BLaER1 treated with 17β-estradiol and CSF1 and Interleukin-3, amounts not matched to agents 10 nM and 100 nM (cell line): ENCODE measurements around the gene PDPN.

Source experiments
- H3K27ac ChIP-seq, 11 experiments: shearing (Covaris generic); formaldehyde crosslinking; 2 replicates each; pipeline ENCODE4 v1.8.1; 2022
- H3K27me3 ChIP-seq, 11 experiments: shearing (Covaris generic); formaldehyde crosslinking; 2 replicates each; pipeline ENCODE4 v1.8.1; 2022
- H3K36me3 ChIP-seq, 11 experiments: shearing (Covaris generic); formaldehyde crosslinking; 2 replicates each; pipeline ENCODE4 v1.8.1; 2022
- H3K4me1 ChIP-seq, 10 experiments: shearing (Covaris generic); formaldehyde crosslinking; 2 replicates each; pipeline ENCODE4 v1.8.1; 2022
- H3K4me2 ChIP-seq, 11 experiments: shearing (Covaris generic); formaldehyde crosslinking; 2 replicates each; pipeline ENCODE4 v1.8.1; 2022
- H3K4me3 ChIP-seq, 10 experiments: shearing (Covaris generic); formaldehyde crosslinking; 2 replicates each; pipeline ENCODE4 v1.8.1; 2022
- H3K9ac ChIP-seq, 11 experiments: shearing (Covaris generic); formaldehyde crosslinking; 2 replicates each; pipeline ENCODE4 v1.8.1; 2022
- H3K9me3 ChIP-seq, 11 experiments: shearing (Covaris generic); formaldehyde crosslinking; replicated peaks in 1 of 11; 2 replicates each; pipeline ENCODE4 v1.8.1; 2022
- H4K20me1 ChIP-seq, 11 experiments: shearing (Covaris generic); formaldehyde crosslinking; 2 replicates each; pipeline ENCODE4 v1.8.1; 2022
- Cebpa-rat ChIP-seq, 11 experiments: shearing (Covaris generic); IDR thresholded peaks; 2 replicates each; pipeline ENCODE4 v1.8.1; 2022

The PDPN gene, protein sequence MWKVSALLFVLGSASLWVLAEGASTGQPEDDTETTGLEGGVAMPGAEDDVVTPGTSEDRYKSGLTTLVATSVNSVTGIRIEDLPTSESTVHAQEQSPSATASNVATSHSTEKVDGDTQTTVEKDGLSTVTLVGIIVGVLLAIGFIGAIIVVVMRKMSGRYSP

DNA sequence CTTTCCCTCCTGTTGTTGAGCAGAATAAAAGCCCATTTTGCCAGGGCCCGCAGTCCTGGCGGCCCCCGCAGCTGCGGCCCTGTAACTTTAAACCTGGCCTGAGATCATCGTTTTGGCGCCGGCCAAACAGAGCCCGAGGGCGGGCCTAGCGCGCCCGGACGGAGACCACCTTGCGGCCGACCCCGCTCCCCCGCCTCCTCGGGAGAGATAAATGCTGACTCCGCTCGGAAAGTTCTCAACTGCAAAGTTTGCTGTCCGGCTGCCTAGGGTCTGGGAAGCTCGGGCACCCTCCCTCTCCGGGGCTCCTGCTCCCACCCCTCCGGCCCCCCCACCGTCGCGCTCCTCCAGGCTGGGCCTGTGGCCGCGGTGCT lies at the start of gene PDPN:
PDPN (plus strand) TSS at position 238 of the 371 bp plus-strand sequence. CDS start 202 bp downstream, outside the sequence.
- Histone ChIP-seq H3K4me3 (no peak within 1 kb of the TSS), H3K9ac (no peak within 1 kb of the TSS), H3K4me2 (peak within 1 kb of the TSS; percentile 34 to 77 (median 57)), H3K27ac (no peak within 1 kb of the TSS), H3K27me3 (no peaks in the 10 kb centered on the region; a peak in 1 of 22 replicates), H3K36me3 (no peaks in the 10 kb centered on the region), H3K9me3 (peaks cover 0 to 15% (median 11%) of the 10 kb centered on the region in 11 experiments; a peak in 11 of 22 replicates), H4K20me1 (no peaks in the 10 kb centered on the region), H3K4me1 (peaks cover 17 to 24% (median 22%) of the 10 kb centered on the region in 10 experiments)
- TF ChIP-seq Cebpa-rat (IDR thresholded peaks at IDR 0.05), result no peak

- Histone ChIP-seq H3K4me1 (peaks cover 6 to 25% (median 10%) of the 10 kb centered on the region in 10 experiments; a peak in 19 of 20 replicates), H3K36me3 (no peaks in the 10 kb centered on the region), H3K4me2 (no peak overlapping the region), H3K27me3 (no peaks in the 10 kb centered on the region), H4K20me1 (no peaks in the 10 kb centered on the region), H3K27ac (no peak overlapping the region), H3K9me3 (peaks cover 0 to 6% (median 0%) of the 10 kb centered on the region in 11 experiments; a peak in 2 of 22 replicates), H3K9ac (no peak overlapping the region), H3K4me3 (no peak overlapping the region)
- TF ChIP-seq Cebpa-rat (IDR thresholded peaks at IDR 0.05), result no peak
Measured at GRCh38 chr1:13535227-13535626, 48.4 kb upstream of the PDPN start.

- Histone ChIP-seq H3K9ac (no peak overlapping the region), H3K4me1 (peaks cover 0 to 12% (median 0%) of the 10 kb centered on the region in 10 experiments; a peak in 3 of 20 replicates), H3K27ac (no peak overlapping the region), H3K36me3 (no peaks in the 10 kb centered on the region), H4K20me1 (no peaks in the 10 kb centered on the region), H3K27me3 (no peaks in the 10 kb centered on the region), H3K4me3 (no peak overlapping the region), H3K4me2 (no peak overlapping the region), H3K9me3 (peaks cover 0 to 6% (median 0%) of the 10 kb centered on the region in 11 experiments; a peak in 2 of 22 replicates)
- TF ChIP-seq Cebpa-rat (IDR thresholded peaks at IDR 0.05), result no peak
Measured at GRCh38 chr1:13536571-13536970, 47.1 kb upstream of the PDPN start.

DNA sequence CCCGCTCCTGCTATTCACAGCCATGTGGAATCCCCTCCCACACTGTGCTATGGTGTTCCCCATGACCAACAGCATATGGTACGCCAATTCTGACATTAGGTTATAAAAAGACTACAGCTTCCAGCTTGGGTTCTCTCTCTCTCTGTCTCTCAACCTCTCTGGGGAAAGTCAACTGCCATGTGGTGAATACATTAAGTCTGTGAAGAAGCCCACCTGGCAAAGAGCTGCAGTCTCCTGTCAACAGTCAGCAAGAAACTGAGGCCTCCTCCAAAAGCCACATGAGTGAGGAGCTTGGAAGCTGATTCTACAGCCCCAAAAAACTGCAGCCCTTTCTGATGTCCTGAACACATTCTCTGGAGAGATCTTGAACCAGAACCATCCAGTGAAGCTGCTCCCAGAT lies 44.8 kb upstream of the PDPN start:
- Histone ChIP-seq H3K4me1 (peaks cover 0 to 12% (median 0%) of the 10 kb centered on the region in 10 experiments; a peak in 3 of 20 replicates), H3K4me2 (peak overlapping the region in 3 of 11 experiments; percentile 15 to 34 (median 30); a peak in 2 of 22 replicates), H3K27ac (no peak overlapping the region), H3K9ac (no peak overlapping the region), H3K36me3 (no peaks in the 10 kb centered on the region), H3K27me3 (no peaks in the 10 kb centered on the region), H3K4me3 (no peak overlapping the region), H3K9me3 (peaks cover 0 to 6% (median 0%) of the 10 kb centered on the region in 11 experiments; a peak in 2 of 22 replicates), H4K20me1 (no peaks in the 10 kb centered on the region)
- no peak for TF ChIP-seq Cebpa-rat (IDR thresholded peaks at IDR 0.05)

GRCh38 chr1:13539683-13540082 lies 43.9 kb upstream of the PDPN start:
- H3K27ac ChIP-seq, result no peak overlapping the region
- peak overlapping the region in 2 of 11 experiments; percentile 6 to 34; a peak in 1 of 22 replicates for H3K4me2 ChIP-seq
- no peaks in the 10 kb centered on the region for H3K36me3 ChIP-seq
- peaks cover 0 to 12% (median 0%) of the 10 kb centered on the region in 10 experiments; a peak in 3 of 20 replicates for H3K4me1 ChIP-seq
- no peaks in the 10 kb centered on the region for H3K27me3 ChIP-seq
- H4K20me1 ChIP-seq, result no peaks in the 10 kb centered on the region
- peaks cover 0 to 6% (median 0%) of the 10 kb centered on the region in 11 experiments; a peak in 2 of 22 replicates for H3K9me3 ChIP-seq
- no peak overlapping the region for H3K9ac ChIP-seq
- H3K4me3 ChIP-seq, result no peak overlapping the region
- no peak for TF ChIP-seq Cebpa-rat (IDR thresholded peaks at IDR 0.05)

GRCh38 chr1:13540866-13541265 lies 42.8 kb upstream of the PDPN start:
- Histone ChIP-seq H3K4me1 (peaks cover 0 to 16% (median 0%) of the 10 kb centered on the region in 10 experiments; a peak in 5 of 20 replicates), H3K4me2 (no peak overlapping the region), H3K9me3 (peaks cover 0 to 6% (median 0%) of the 10 kb centered on the region in 11 experiments; a peak in 2 of 22 replicates), H3K36me3 (no peaks in the 10 kb centered on the region), H3K4me3 (no peak overlapping the region), H4K20me1 (no peaks in the 10 kb centered on the region), H3K27ac (no peak overlapping the region), H3K9ac (no peak overlapping the region), H3K27me3 (no peaks in the 10 kb centered on the region)
- TF ChIP-seq Cebpa-rat (IDR thresholded peaks at IDR 0.05), result no peak

- Histone ChIP-seq H3K27me3 (no peaks in the 10 kb centered on the region), H3K9me3 (peaks cover 0 to 8% (median 0%) of the 10 kb centered on the region in 11 experiments; a peak in 3 of 22 replicates), H3K4me1 (peaks cover 0 to 19% (median 0%) of the 10 kb centered on the region in 10 experiments; a peak in 5 of 20 replicates), H3K27ac (no peak overlapping the region), H3K4me2 (no peak overlapping the region), H3K4me3 (no peak overlapping the region), H3K9ac (no peak overlapping the region), H3K36me3 (no peaks in the 10 kb centered on the region), H4K20me1 (no peaks in the 10 kb centered on the region)
- TF ChIP-seq Cebpa-rat (IDR thresholded peaks at IDR 0.05), result no peak
Measured at GRCh38 chr1:13541435-13542215, 42.0 kb upstream of the PDPN start.

DNA sequence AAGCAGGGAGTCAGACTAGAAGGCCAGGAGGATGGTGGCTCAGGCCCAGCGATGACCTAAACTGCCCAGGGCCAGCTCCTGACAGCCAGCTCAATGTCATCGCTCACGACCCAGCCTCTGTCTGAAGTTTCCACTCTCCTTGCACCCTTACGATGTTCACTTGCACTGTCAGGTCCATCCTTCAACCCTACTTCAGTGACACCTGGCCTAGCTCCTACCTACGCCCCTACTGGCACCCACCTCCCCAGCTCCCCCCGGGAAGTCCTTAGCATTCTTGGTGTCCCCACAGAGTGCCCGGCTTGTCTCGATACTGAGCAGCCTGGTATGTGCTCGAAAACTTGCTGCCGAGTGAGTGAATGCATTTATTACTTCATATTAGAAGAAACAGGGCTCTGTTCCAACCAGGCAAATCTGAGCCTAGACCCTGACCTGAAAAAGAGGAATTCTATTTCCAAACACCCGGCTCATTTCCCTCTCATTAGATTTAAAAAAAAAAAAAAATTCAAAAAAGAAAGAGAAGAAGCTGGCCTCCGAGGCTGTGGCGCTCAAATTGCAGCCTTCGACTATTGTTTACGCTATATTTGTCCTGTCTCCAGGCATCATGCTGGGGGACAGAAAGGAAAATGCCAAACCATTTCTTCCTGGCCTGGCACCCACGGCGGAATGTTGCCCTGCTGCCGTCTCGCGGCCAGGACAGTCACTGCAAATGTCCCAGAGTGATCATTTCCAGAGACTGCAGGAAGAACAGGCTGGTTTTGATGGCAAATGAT lies 40.0 kb upstream of the PDPN start:
- Histone ChIP-seq H4K20me1 (no peaks in the 10 kb centered on the region), H3K27ac (no peak overlapping the region), H3K27me3 (no peaks in the 10 kb centered on the region), H3K4me3 (no peak overlapping the region), H3K4me1 (peaks cover 0 to 19% (median 0%) of the 10 kb centered on the region in 10 experiments; a peak in 5 of 20 replicates), H3K9ac (no peak overlapping the region), H3K4me2 (no peak overlapping the region), H3K9me3 (peaks cover 0 to 6% (median 0%) of the 10 kb centered on the region in 11 experiments; a peak in 2 of 22 replicates), H3K36me3 (no peaks in the 10 kb centered on the region)
- no peak for TF ChIP-seq Cebpa-rat (IDR thresholded peaks at IDR 0.05)

DNA sequence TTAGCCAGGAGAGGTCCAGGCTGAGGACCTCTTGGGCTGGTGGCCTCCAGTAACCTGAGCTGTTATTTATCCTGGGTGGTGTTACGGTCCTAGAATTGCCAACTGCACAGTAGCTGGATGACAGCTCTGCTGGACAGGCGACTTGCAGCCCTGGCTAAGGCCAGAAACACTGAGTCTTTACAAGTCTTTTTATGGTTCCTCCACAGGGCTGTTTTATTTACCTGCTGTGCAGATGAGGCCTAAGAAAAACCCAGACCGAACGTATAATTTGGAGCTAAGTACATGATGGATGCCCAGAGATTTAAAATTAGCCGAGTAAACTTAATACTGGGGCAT lies 39.4 kb upstream of the PDPN start:
- Histone ChIP-seq H3K4me2 (no peak overlapping the region), H3K9me3 (peaks cover 0 to 4% (median 0%) of the 10 kb centered on the region in 11 experiments; a peak in 1 of 22 replicates), H3K27ac (no peak overlapping the region)

More for the DNA sequence above, 39.4 kb upstream of the PDPN start:
- Histone ChIP-seq H3K4me1 (peaks cover 0 to 13% (median 0%) of the 10 kb centered on the region in 10 experiments; a peak in 5 of 20 replicates), H3K9ac (no peak overlapping the region), H3K27me3 (no peaks in the 10 kb centered on the region), H3K36me3 (no peaks in the 10 kb centered on the region), H3K4me3 (no peak overlapping the region), H4K20me1 (no peaks in the 10 kb centered on the region)
- TF ChIP-seq Cebpa-rat (IDR thresholded peaks at IDR 0.05), result no peak
